ENCODE measurements around the gene CYP27B1. TPM values are rescaled to one million over a fixed set of nuclear protein-coding genes. Genes with fewer than 3 reads are reported as not detected.

The CYP27B1 gene
- total and polyA plus RNA-seq, 8 donors = 0.56 to 3.1 (median 1.4) TPM; not detected in 1

GRCh38 chr12:57781244-57781643 lies 14.4 kb upstream of the CYP27B1 start:
- Histone ChIP-seq H3K27me3 (no peaks in the 10 kb centered on the region), H3K36me3 (peaks cover 6 to 27% (median 24%) of the 10 kb centered on the region in 4 donors), H3K9me3 (no peaks in the 10 kb centered on the region), H3K4me1 (peaks cover 8 to 32% (median 20%) of the 10 kb centered on the region in 4 donors), H3K27ac (peak overlapping the region in 2 of 5 donors; percentile 14 to 77), H3K4me3 (no peak overlapping the region)
- WGBS, 5 donors = 84 to 97% (median 91%) methylated on average over 3 of the region's 3 CpGs
- intact Hi-C loops (cut with DNase I; ENCODE audit: low total_unique reads) = no loop called here
- TF ChIP-seq, protein P1, sequence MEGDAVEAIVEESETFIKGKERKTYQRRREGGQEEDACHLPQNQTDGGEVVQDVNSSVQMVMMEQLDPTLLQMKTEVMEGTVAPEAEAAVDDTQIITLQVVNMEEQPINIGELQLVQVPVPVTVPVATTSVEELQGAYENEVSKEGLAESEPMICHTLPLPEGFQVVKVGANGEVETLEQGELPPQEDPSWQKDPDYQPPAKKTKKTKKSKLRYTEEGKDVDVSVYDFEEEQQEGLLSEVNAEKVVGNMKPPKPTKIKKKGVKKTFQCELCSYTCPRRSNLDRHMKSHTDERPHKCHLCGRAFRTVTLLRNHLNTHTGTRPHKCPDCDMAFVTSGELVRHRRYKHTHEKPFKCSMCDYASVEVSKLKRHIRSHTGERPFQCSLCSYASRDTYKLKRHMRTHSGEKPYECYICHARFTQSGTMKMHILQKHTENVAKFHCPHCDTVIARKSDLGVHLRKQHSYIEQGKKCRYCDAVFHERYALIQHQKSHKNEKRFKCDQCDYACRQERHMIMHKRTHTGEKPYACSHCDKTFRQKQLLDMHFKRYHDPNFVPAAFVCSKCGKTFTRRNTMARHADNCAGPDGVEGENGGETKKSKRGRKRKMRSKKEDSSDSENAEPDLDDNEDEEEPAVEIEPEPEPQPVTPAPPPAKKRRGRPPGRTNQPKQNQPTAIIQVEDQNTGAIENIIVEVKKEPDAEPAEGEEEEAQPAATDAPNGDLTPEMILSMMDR (IDR thresholded peaks at IDR 0.05) = no peak
- TF ChIP-seq POLR2AphosphoS5 (IDR thresholded peaks at IDR 0.05) = no peak
- no peak for TF ChIP-seq POLR2A (IDR thresholded peaks at IDR 0.05)
- no peak for TF ChIP-seq EP300 (IDR thresholded peaks at IDR 0.05)
- no peak for DNase-seq

DNA sequence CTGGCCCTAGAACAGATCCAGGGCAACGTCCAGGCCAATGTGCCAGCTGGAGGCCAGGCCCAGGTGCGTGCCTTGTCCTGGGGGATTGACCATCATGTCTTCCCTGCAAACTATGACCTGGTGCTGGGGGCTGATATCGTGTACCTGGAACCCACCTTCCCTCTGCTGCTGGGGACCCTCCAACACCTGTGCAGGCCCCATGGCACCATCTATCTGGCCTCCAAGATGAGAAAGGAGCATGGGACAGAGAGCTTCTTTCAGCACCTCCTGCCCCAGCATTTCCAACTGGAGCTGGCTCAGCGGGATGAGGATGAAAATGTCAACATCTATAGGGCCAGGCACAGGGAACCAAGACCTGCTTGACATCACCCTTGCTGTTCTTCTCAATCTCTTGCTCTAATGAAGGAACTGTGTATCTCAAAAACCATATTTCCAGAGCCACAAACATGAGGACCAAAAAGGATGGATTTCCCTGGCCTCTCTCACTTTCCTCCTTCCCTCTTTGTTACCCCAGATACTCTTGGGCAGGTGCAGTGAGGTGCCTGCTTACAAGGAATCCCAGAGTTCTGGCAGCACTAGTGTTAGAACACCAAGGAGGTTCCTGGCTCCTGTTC lies 13.5 kb upstream of the CYP27B1 start:
- H3K36me3 ChIP-seq = peaks cover 0 to 27% (median 24%) of the 10 kb centered on the region in 4 donors
- TF ChIP-seq POLR2A (IDR thresholded peaks at IDR 0.05) (no peak), EP300 (IDR thresholded peaks at IDR 0.05) (no peak), POLR2AphosphoS5 (IDR thresholded peaks at IDR 0.05) (no peak)
- TF ChIP-seq, protein P1 (IDR thresholded peaks at IDR 0.05) = no peak
- no peak for DNase-seq
- H3K27me3 ChIP-seq = no peaks in the 10 kb centered on the region
- WGBS, 5 donors = 70 to 99% (median 87%) methylated on average over 4 of the region's 4 CpGs
- H3K27ac ChIP-seq = peak overlapping the region in 1 of 5 donors; percentile 77
- H3K9me3 ChIP-seq = no peaks in the 10 kb centered on the region
- H3K4me3 ChIP-seq = no peak overlapping the region
- peaks cover 8 to 32% (median 20%) of the 10 kb centered on the region in 4 donors for H3K4me1 ChIP-seq
- intact Hi-C loops (cut with DNase I; ENCODE audit: low total_unique reads) = no loop called here

DNA sequence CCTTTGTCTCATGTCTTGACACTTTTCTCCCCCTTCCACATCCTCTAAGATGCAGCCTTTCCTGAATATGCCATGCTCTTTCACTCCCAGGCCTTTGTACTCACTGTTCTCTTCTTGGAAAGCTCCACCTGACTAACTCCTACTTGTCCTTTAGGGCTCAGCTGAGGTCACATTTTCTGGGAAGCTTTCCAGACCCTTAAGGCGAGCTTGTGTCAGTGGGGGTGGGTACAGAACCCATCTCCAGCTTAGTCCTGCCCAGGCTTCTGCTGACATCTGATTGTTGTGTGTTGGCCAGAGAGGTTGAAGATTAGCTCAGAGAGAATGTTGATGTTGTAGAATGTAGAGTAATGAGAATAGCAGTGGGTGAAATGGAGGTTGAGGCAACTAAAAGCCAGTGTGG lies 12.9 kb upstream of the CYP27B1 start:
- DNase-seq = no peak
- Histone ChIP-seq H3K27me3 (no peaks in the 10 kb centered on the region), H3K36me3 (peaks cover 0 to 27% (median 23%) of the 10 kb centered on the region in 4 donors), H3K9me3 (no peaks in the 10 kb centered on the region), H3K4me1 (peaks cover 8 to 32% (median 20%) of the 10 kb centered on the region in 4 donors), H3K4me3 (no peak overlapping the region), H3K27ac (no peak overlapping the region)
- TF ChIP-seq EP300 (IDR thresholded peaks at IDR 0.05) (no peak), POLR2A (IDR thresholded peaks at IDR 0.05) (no peak), POLR2AphosphoS5 (IDR thresholded peaks at IDR 0.05) (no peak)
- TF ChIP-seq, protein P1 (IDR thresholded peaks at IDR 0.05) = no peak
- WGBS, 5 donors = 13 to 55% (median 30%) methylated on average over 1 of the region's 1 CpG
- intact Hi-C loops (cut with DNase I; ENCODE audit: low total_unique reads) = no loop called here

- no peak for DNase-seq
- peaks cover 0 to 27% (median 25%) of the 10 kb centered on the region in 4 donors for H3K36me3 ChIP-seq
- intact Hi-C loops (cut with DNase I; ENCODE audit: low total_unique reads) = no loop called here
- no peaks in the 10 kb centered on the region for H3K9me3 ChIP-seq
- WGBS, 5 donors = 84 to 97% (median 94%) methylated on average over 6 to 7 of the region's 7 CpGs
- no peaks in the 10 kb centered on the region for H3K27me3 ChIP-seq
- TF ChIP-seq POLR2A (IDR thresholded peaks at IDR 0.05) (no peak), POLR2AphosphoS5 (IDR thresholded peaks at IDR 0.05) (no peak), EP300 (IDR thresholded peaks at IDR 0.05) (no peak)
- TF ChIP-seq, protein P1 (IDR thresholded peaks at IDR 0.05) = no peak
- no peak overlapping the region for H3K4me3 ChIP-seq
- H3K4me1 ChIP-seq = peaks cover 7 to 24% (median 17%) of the 10 kb centered on the region in 4 donors
- H3K27ac ChIP-seq = no peak overlapping the region
These were observed 11.0 kb upstream of the CYP27B1 start for GRCh38 chr12:57777911-57778310.

All from stomach (tissue), 9 donors.